HCT116 (cell line): ENCODE results near the gene SBNO2. TPM values are rescaled to one million over a fixed set of nuclear protein-coding genes. Genes with fewer than 3 reads are reported as not detected.
"Not testable (repeated sequence)": the region's sequence is repeated elsewhere in the genome, so short reads cannot be mapped to it uniquely, and the experiment has no call there.

ENCODE experiments used
- ATAC-seq: fragments of 200-7000 bp; cut with Tn5 transposase; 2 replicates; pipeline ENCODE4 v1.9.1; 2020; ENCODE audit warnings: mild to moderate bottlenecking, moderate library complexity
- BruUV-seq: library from RNA; stranded (reverse); fragments of 400-500 nt; replicated peaks from 2 replicates; lab custom pipeline; 2021; lab: Mats Ljungman, UMichigan
- CTCF ChIA-PET: fragments of 300-600 bp; sonication (Branson Sonifier 250); formaldehyde crosslinking; loops from one replicate; lab custom pipeline; 2021; ENCODE audit warnings: antibody characterized with exemption; lab: Charles Lee
- POLR2A ChIA-PET: fragments of 300-600, 350-600 bp; sonication (Branson Sonifier 250); formaldehyde crosslinking; loops from one replicate; lab custom pipeline; 2021; ENCODE audit warnings: antibody characterized with exemption; lab: Charles Lee
- RAD21 ChIA-PET, 2 experiments: fragments of 300-600 bp; sonication (Branson Sonifier 250); formaldehyde crosslinking; loops; one replicate each; lab custom pipeline; 2023; ENCODE audit warnings: low total read pairs in 2 of 2; ENCODE audit not compliant: uncharacterized antibody in 2 of 2, unreplicated experiment in 2 of 2, low non-redundant PET in 1 of 2; lab: Charles Lee
- DNase-seq: peaks from one replicate; pipeline ENCODE4 v3.0.0-alpha.2; 2010; ENCODE audit warnings: low read depth, low spot score
- H2AFZ ChIP-seq: fragments of 200-600 bp; shearing (Covaris generic), sonication (generic); 2 replicates; pipeline ENCODE4 v1.6.1; 2017; ENCODE audit warnings: low read depth, mixed run types, mixed read lengths, antibody characterized with exemption, low read length; ENCODE audit not compliant: poor library complexity, severe bottlenecking
- H3K27ac ChIP-seq: 2 replicates; pipeline ENCODE4 v1.5.1; 2012; ENCODE audit warnings: low read depth, low read length
- H3K27me3 ChIP-seq: fragments of 200-600 bp; sonication (generic); 2 replicates; pipeline ENCODE4 v1.6.1; 2016; ENCODE audit warnings: mixed run types, low read length, mixed read lengths; ENCODE audit not compliant: insufficient read depth
- H3K36me3 ChIP-seq, 2 experiments: fragments of 200-500 bp in 1 of 2; fragments of 200-600 bp in 1 of 2; sonication (Bioruptor generic) in 1 of 2; sonication (generic) in 1 of 2; 2 replicates each; pipeline versions ENCODE4 v1.5.1 to v1.6.1; 2014 to 2016; ENCODE audit warnings: low read length in 2 of 2, inconsistent platforms in 1 of 2, mixed read lengths in 1 of 2, mixed run types in 1 of 2; ENCODE audit not compliant: insufficient read depth in 2 of 2, control insufficient read depth in 1 of 2
- H3K4me1 ChIP-seq, 2 experiments: fragments of 200-600 bp in 1 of 2; sonication (generic) in 1 of 2; 2 replicates each; pipeline versions ENCODE4 v1.5.1 to v1.6.1; 2012 to 2017; ENCODE audit warnings: low read length in 2 of 2, inconsistent platforms in 1 of 2, mild to moderate bottlenecking in 1 of 2, mixed read lengths in 1 of 2, mixed run types in 1 of 2, moderate library complexity in 1 of 2; ENCODE audit not compliant: insufficient read depth in 2 of 2, control insufficient read depth in 1 of 2
- H3K4me2 ChIP-seq: fragments of 200-600 bp; sonication (generic); 2 replicates; pipeline ENCODE4 v1.6.1; 2017; ENCODE audit warnings: mixed run types, low read length, mixed read lengths
- H3K4me3 ChIP-seq, 2 experiments: fragments of 200-600 bp in 1 of 2; sonication (generic) in 1 of 2; replicated peaks in 1 of 2; 2 replicates each; pipeline ENCODE4 v1.5.1; 2011 to 2016; ENCODE audit warnings: low read length in 2 of 2, control low read depth in 1 of 2, low read depth in 1 of 2, mild to moderate bottlenecking in 1 of 2, mixed read lengths in 1 of 2, mixed run types in 1 of 2
- H3K79me2 ChIP-seq: fragments of 200-600 bp; sonication (generic); 2 replicates; pipeline ENCODE4 v1.6.1; 2017; ENCODE audit warnings: mild to moderate bottlenecking, mixed run types, low read length, moderate library complexity, mixed read lengths; ENCODE audit not compliant: insufficient read depth
- H3K9ac ChIP-seq: fragments of 200-600 bp; sonication (generic); 2 replicates; pipeline ENCODE4 v1.6.1; 2016; ENCODE audit warnings: low read length, mixed read lengths
- H3K9me2 ChIP-seq: fragments of 200-600 bp; sonication (generic), shearing (Covaris generic); 2 replicates; pipeline ENCODE4 v1.6.1; 2017; ENCODE audit warnings: mixed run types, mild to moderate bottlenecking, moderate library complexity; ENCODE audit not compliant: insufficient read depth
- H3K9me3 ChIP-seq, 2 experiments: fragments of 200-500 bp in 1 of 2; fragments of 200-600 bp in 1 of 2; sonication (Bioruptor generic) in 1 of 2; sonication (generic) in 1 of 2; 2 replicates each; pipeline ENCODE4 v1.6.1; 2014 to 2017; ENCODE audit warnings: low read length in 2 of 2, mixed read lengths in 2 of 2, inconsistent platforms in 1 of 2, low read depth in 1 of 2, mild to moderate bottlenecking in 1 of 2, mixed run types in 1 of 2, moderate library complexity in 1 of 2; ENCODE audit not compliant: control insufficient read depth in 1 of 2, insufficient read depth in 1 of 2
- H4K20me1 ChIP-seq: fragments of 200-600 bp; sonication (generic), shearing (Covaris generic); 2 replicates; pipeline ENCODE4 v1.6.1; 2017; ENCODE audit warnings: mixed run types, mild to moderate bottlenecking, moderate library complexity; ENCODE audit not compliant: insufficient read depth
- EGR1 ChIP-seq: IDR thresholded peaks from 2 replicates; pipeline ENCODE4 v1.6.1; 2012; ENCODE audit warnings: low read depth
- EZH2 ChIP-seq: fragments of 200-600 bp; sonication (generic); IDR thresholded peaks from 2 replicates; pipeline ENCODE4 v1.6.1; 2017; ENCODE audit warnings: antibody characterized with exemption, mixed run types
- POLR2A ChIP-seq: IDR thresholded peaks from 2 replicates; pipeline ENCODE4 v1.7.0; 2011; ENCODE audit warnings: borderline replicate concordance; ENCODE audit not compliant: insufficient read depth, insufficient read length; ENCODE audit errors: extremely low read depth
- POLR2AphosphoS5 ChIP-seq: IDR thresholded peaks from 2 replicates; pipeline ENCODE4 v1.6.1; 2011; ENCODE audit warnings: mild to moderate bottlenecking, low read depth, low read length, moderate library complexity
- RAD21 ChIP-seq: IDR thresholded peaks from 2 replicates; pipeline ENCODE4 v1.6.1; 2012; ENCODE audit warnings: low read depth, mild to moderate bottlenecking
- SIN3A ChIP-seq: IDR thresholded peaks from 2 replicates; pipeline ENCODE4 v1.6.1; 2012; ENCODE audit warnings: low read depth
- SP1 ChIP-seq: IDR thresholded peaks from 2 replicates; pipeline ENCODE4 v1.6.1; 2012; ENCODE audit warnings: low read depth
- SRF ChIP-seq: IDR thresholded peaks from 2 replicates; pipeline ENCODE4 v1.6.1; 2012; ENCODE audit warnings: low read depth
- YY1 ChIP-seq: IDR thresholded peaks from 2 replicates; pipeline ENCODE4 v1.6.1; 2011; ENCODE audit warnings: low read length, low read depth, moderate library complexity, mild to moderate bottlenecking; ENCODE audit not compliant: insufficient replicate concordance; ENCODE audit errors: extremely low read depth
- intact Hi-C: fragments of 100-400 bp; cut with micrococcal nuclease; formaldehyde crosslinking; loops from 2 replicates; pipeline ENCODE4 v1.10.0; 2022
- total RNA-seq: library from RNA; stranded (reverse); gene quantifications from one replicate; pipeline ENCODE4 v1.2.1, GENCODE V29; 2021; ENCODE audit not compliant: unreplicated experiment
- TF ChIP-seq, protein P1 (sequence below): IDR thresholded peaks from 2 replicates; pipeline ENCODE4 v1.6.1; 2012
- TF ChIP-seq, protein P2 (sequence below): IDR thresholded peaks from 2 replicates; pipeline ENCODE4 v1.6.1; 2012

The SBNO2 gene
- total RNA-seq, 1 experiment from 2014 or later = 66.4 TPM

DNA sequence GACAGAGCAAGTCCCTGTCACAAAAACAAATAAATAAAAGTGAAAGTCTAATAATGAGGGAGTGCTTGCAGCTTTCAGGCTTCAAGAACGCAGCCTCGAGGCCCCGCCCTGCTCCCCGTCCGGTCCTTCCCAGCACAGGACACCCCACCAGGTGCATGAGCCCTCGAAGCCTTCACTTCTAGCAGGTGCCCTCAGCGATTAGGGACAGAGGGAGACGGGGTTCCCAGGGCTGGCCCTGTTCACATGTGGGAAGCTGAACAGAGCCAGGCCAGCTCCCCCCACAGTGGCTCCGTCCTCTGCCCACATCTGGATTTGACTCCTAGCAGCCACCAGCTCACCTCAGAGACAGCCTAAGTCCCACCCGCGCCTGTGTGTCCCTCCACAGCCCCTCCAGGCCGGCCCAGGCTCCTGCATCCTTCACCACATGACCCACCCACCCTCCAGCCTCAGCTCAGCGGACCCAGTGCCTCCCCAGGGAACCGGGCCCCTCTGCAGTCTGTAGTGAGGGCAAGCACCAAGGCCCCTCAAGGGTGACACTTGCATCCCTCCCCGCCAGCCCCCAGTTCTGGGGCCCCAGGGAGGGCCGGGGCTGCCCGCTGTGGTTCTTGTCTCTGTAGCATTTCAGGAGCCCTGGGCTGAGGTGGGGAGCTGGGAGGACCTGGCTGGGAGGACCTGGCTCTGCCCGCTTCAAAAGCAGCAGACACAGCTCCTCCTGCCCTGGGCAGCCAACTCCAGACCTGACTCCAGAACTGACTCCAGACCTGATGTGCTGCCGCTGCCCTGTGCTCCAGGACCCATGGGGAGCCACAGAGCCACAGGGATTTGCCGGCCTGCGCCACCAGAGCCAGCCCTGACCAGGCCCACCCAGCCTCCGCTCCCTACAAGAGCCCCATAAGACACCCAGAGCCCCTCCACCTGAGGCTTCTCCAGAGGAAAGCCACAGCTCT is 43.0 kb downstream of the SBNO2 start:
- RAD21 ChIA-PET = no interaction called here
- POLR2A ChIA-PET = no interaction called here
- intact Hi-C loops = no loop called here
- Histone ChIP-seq H3K27me3 (no peaks in the 10 kb centered on the region), H3K9me2 (no peaks in the 10 kb centered on the region), H3K4me2 (no peak overlapping the region), H3K27ac (no peak overlapping the region), H3K36me3 (peaks cover 0 to 15% of the 10 kb centered on the region in 2 experiments; a peak in 2 of 4 replicates), H3K4me1 (peaks cover 0 to 13% of the 10 kb centered on the region in 2 experiments; a peak in 2 of 4 replicates), H3K4me3 (no peak overlapping the region), H3K79me2 (peaks cover 39% of the 10 kb centered on the region; the same call in 1 of the 2 replicates), H4K20me1 (no peaks in the 10 kb centered on the region), H3K9me3 (no peaks in the 10 kb centered on the region), H2AFZ (no peak overlapping the region), H3K9ac (no peak overlapping the region)
- TF ChIP-seq POLR2AphosphoS5 (no peak), SRF (no peak), SIN3A (no peak), YY1 (no peak), SP1 (no peak), RAD21 (no peak)
- TF ChIP-seq, protein P1, sequence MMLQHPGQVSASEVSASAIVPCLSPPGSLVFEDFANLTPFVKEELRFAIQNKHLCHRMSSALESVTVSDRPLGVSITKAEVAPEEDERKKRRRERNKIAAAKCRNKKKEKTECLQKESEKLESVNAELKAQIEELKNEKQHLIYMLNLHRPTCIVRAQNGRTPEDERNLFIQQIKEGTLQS = no peak
- TF ChIP-seq, protein P2, sequence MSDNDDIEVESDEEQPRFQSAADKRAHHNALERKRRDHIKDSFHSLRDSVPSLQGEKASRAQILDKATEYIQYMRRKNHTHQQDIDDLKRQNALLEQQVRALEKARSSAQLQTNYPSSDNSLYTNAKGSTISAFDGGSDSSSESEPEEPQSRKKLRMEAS = no peak
- BruUV-seq = no TSS peak
- no peak for ATAC-seq
- no peak for DNase-seq
- CTCF ChIA-PET = interaction anchor here (1.2 kb wide), 1 partner anchor 18 kb away, joined by 5 read pairs; no protein-coding TSS in a partner anchor

DNA sequence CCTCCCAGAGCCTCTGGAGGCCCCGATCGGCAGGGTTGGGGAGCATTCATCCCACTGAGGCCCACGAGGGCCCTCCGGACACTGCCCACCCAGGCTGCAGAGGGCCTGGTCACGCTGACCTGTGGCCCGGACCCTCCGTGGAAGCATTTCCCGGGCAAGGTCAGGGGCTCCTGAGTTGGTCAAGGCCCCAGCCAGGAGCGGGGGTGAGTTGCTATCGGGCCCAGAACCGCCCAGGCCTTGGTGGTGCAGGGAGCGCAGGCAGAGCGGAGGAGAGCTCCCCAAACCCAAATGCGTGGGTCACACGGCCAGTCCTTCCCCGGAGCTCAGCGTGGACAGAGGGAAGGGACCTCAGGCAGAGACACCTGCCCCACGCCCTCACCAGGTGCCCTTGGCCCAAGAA is 44.5 kb downstream of the SBNO2 start:
- Histone ChIP-seq H3K9me3 (no peaks in the 10 kb centered on the region), H3K27me3 (no peaks in the 10 kb centered on the region), H3K4me3 (no peak overlapping the region), H3K4me1 (peaks cover 0 to 13% of the 10 kb centered on the region in 2 experiments; a peak in 2 of 4 replicates), H3K36me3 (peaks cover 0 to 18% of the 10 kb centered on the region in 2 experiments; a peak in 2 of 4 replicates), H3K27ac (no peak overlapping the region), H2AFZ (no peak overlapping the region), H4K20me1 (no peaks in the 10 kb centered on the region), H3K4me2 (no peak overlapping the region), H3K9me2 (no peaks in the 10 kb centered on the region), H3K9ac (no peak overlapping the region), H3K79me2 (peaks cover 43% of the 10 kb centered on the region; the same call in 1 of the 2 replicates)
- no TSS peak for BruUV-seq
- POLR2A ChIA-PET = no interaction called here
- DNase-seq = no peak
- RAD21 ChIA-PET = no interaction called here
- CTCF ChIA-PET = interaction anchor here (1.2 kb wide), 1 partner anchor 16 kb away, joined by 5 read pairs; no protein-coding TSS in a partner anchor
- intact Hi-C loops = no loop called here
- TF ChIP-seq EZH2 (no peak), POLR2A (no peak), EGR1 (no peak)
- TF ChIP-seq, all 23 proteins: peak for 0
- no peak for ATAC-seq

DNA sequence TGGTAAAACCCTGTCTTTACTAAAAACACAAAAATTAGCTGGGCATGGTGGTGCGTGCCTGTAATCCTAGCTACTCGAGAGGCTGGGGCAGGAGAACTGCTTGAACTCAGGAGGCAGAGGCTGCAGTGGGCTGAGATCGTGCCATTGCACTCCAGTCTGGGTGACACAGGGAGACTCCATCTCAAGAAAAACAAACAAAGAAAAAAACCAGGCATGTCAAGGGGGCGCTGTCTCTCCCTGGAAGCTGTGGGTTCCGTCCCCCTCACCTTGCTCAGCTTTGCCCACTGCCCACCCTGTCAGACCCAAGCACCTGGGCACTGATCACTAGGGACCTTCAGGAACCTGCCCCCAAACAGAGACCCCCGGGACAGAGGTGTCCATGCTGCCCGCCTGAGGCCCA is 45.0 kb downstream of the SBNO2 start:
- H3K9ac ChIP-seq, H2AFZ ChIP-seq, ATAC-seq, H4K20me1 ChIP-seq, H3K27me3 ChIP-seq, intact Hi-C loops, H3K9me3 ChIP-seq, BruUV-seq, H3K4me3 ChIP-seq, DNase-seq, H3K4me2 ChIP-seq, H3K9me2 ChIP-seq, H3K27ac ChIP-seq, POLR2A ChIA-PET: not testable (repeated sequence)
- CTCF ChIA-PET = interaction anchor here (1.2 kb wide), 1 partner anchor 16 kb away, joined by 5 read pairs; no protein-coding TSS in a partner anchor
- H3K4me1 ChIP-seq = peaks cover 0 to 13% of the 10 kb centered on the region in 2 experiments; a peak in 2 of 4 replicates
- H3K36me3 ChIP-seq = peaks cover 0 to 15% of the 10 kb centered on the region in 2 experiments; a peak in 2 of 4 replicates
- RAD21 ChIA-PET = interaction anchor here in 1 of 2 experiments (0.6 kb wide), 1 partner anchor 21 kb away, joined by 3 read pairs; no protein-coding TSS in a partner anchor
- peaks cover 39% of the 10 kb centered on the region; the same call in 1 of the 2 replicates for H3K79me2 ChIP-seq
